ENCODE data around the gene RTN4RL1. TPM values are rescaled to one million over a fixed set of nuclear protein-coding genes. Genes with fewer than 3 reads are reported as not detected.

The RTN4RL1 gene
- total and polyA plus RNA-seq, 2 of the 13 experiments (the other 11 are each of a cell fraction or from before 2014, with no cell fraction given): 0.01 TPM; not detected in 1

GRCh38 chr17:2041561-2042389 lies 16.6 kb upstream of the RTN4RL1 start, which contains the start of gene OVCA2 (continued):
- TF ChIP-seq ZNF256 (CRISPR knock-in tag; conservative IDR thresholded peaks at IDR 0.05): no peak; the same call in 1 of the 2 replicates
- no peak for TF ChIP-seq ATM (IDR thresholded peaks at IDR 0.05; ENCODE audit: borderline replicate concordance)
- TF ChIP-seq JUNB (CRISPR knock-in tag; IDR thresholded peaks at IDR 0.05; ENCODE audit: borderline replicate concordance): no peak
- no peak for TF ChIP-seq FIP1L1 (IDR thresholded peaks at IDR 0.05; ENCODE audit: borderline replicate concordance, insufficient read depth, low read depth, low read length)
- TF ChIP-seq ZNF33B (CRISPR knock-in tag; IDR thresholded peaks at IDR 0.05): no peak
- no peak for TF ChIP-seq FOSL1 (CRISPR knock-in tag; IDR thresholded peaks at IDR 0.05; ENCODE audit: borderline replicate concordance)
- peak; percentile 53; the same call in 1 of the 2 replicates for TF ChIP-seq ZNF430 (CRISPR knock-in tag; IDR thresholded peaks at IDR 0.05)
- no peak for TF ChIP-seq ZNF75D (CRISPR knock-in tag; IDR thresholded peaks at IDR 0.05; ENCODE audit: borderline replicate concordance)
- TF ChIP-seq SALL1 (CRISPR knock-in tag; IDR thresholded peaks at IDR 0.05): peak; percentile 65
- TF ChIP-seq ZNF512B (CRISPR knock-in tag; IDR thresholded peaks at IDR 0.05; ENCODE audit: borderline replicate concordance): no peak
- peak; percentile 96 for TF ChIP-seq RFX1 (IDR thresholded peaks at IDR 0.05)
- TF ChIP-seq XRCC5 (optimal IDR thresholded peaks at IDR 0.05; ENCODE audit: low read length): peak; percentile 46
- TF ChIP-seq MIER2 (CRISPR knock-in tag; IDR thresholded peaks at IDR 0.05): peak; percentile 72
- TF ChIP-seq, protein P1, sequence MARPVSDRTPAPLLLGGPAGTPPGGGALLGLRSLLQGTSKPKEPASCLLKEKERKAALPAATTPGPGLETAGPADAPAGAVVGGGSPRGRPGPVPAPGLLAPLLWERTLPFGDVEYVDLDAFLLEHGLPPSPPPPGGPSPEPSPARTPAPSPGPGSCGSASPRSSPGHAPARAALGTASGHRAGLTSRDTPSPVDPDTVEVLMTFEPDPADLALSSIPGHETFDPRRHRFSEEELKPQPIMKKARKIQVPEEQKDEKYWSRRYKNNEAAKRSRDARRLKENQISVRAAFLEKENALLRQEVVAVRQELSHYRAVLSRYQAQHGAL (CRISPR knock-in tag; IDR thresholded peaks at IDR 0.05; ENCODE audit: not compliant biosample characterization): no peak
- TF ChIP-seq MBNL3 (CRISPR knock-in tag; conservative IDR thresholded peaks at IDR 0.05): no peak
- no peak for TF ChIP-seq SYNCRIP (IDR thresholded peaks at IDR 0.05; ENCODE audit: insufficient read depth, low read depth, low read length)
- 0 out of 2 replicates have a peak, but pooled peaks have one; percentile 17 for TF ChIP-seq FOSL2 (CRISPR knock-in tag; IDR thresholded peaks at IDR 0.05)
- no peak for TF ChIP-seq ZNF274 (CRISPR knock-in tag; IDR thresholded peaks at IDR 0.05)
- TF ChIP-seq, protein P2, sequence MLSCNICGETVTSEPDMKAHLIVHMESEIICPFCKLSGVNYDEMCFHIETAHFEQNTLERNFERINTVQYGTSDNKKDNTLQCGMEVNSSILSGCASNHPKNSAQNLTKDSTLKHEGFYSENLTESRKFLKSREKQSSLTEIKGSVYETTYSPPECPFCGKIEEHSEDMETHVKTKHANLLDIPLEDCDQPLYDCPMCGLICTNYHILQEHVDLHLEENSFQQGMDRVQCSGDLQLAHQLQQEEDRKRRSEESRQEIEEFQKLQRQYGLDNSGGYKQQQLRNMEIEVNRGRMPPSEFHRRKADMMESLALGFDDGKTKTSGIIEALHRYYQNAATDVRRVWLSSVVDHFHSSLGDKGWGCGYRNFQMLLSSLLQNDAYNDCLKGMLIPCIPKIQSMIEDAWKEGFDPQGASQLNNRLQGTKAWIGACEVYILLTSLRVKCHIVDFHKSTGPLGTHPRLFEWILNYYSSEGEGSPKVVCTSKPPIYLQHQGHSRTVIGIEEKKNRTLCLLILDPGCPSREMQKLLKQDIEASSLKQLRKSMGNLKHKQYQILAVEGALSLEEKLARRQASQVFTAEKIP (CRISPR knock-in tag; IDR thresholded peaks at IDR 0.05; ENCODE audit: borderline replicate concordance): no peak
- TF ChIP-seq MLLT10 (CRISPR knock-in tag; IDR thresholded peaks at IDR 0.05): no peak
- peak; percentile 43; the same call in 1 of the 2 replicates for TF ChIP-seq ZKSCAN8 (CRISPR knock-in tag; IDR thresholded peaks at IDR 0.05; ENCODE audit: borderline replicate concordance)
- no peak for TF ChIP-seq KDM1A (CRISPR knock-in tag; IDR thresholded peaks at IDR 0.05)
- TF ChIP-seq ZNF619 (CRISPR knock-in tag; IDR thresholded peaks at IDR 0.05): 0 out of 2 replicates have a peak, but pooled peaks have one; percentile 20

Measured in HepG2 (cell line).